ENCODE results near the gene PLEKHG3.
"Not testable (repeated sequence)": the region's sequence is repeated elsewhere in the genome, so short reads cannot be mapped to it uniquely, and the experiment has no call there.

The PLEKHG3 gene

GRCh38 chr14:64688031-64688430 lies 16.2 kb upstream of the PLEKHG3 start:
- no peak for DNase-seq (ENCODE audit: low read depth)

- no peak for DNase-seq (ENCODE audit: low read depth)
Measured at GRCh38 chr14:64688811-64689281, 15.4 kb upstream of the PLEKHG3 start.

- no peak for DNase-seq (ENCODE audit: low read depth)
Measured at GRCh38 chr14:64689289-64689688, 14.9 kb upstream of the PLEKHG3 start.

GRCh38 chr14:64690607-64691006 lies 13.6 kb upstream of the PLEKHG3 start:
- DNase-seq (ENCODE audit: low read depth) = not testable (repeated sequence)

GRCh38 chr14:64691376-64691775 lies 12.8 kb upstream of the PLEKHG3 start:
- DNase-seq (ENCODE audit: low read depth) = no peak

GRCh38 chr14:64692189-64692985 lies 11.8 kb upstream of the PLEKHG3 start:
- DNase-seq (ENCODE audit: low read depth) = no peak

- DNase-seq (ENCODE audit: low read depth) = no peak
Measured at GRCh38 chr14:64692986-64693809, 11.0 kb upstream of the PLEKHG3 start.

- DNase-seq (ENCODE audit: low read depth) = no peak
Measured at GRCh38 chr14:64693810-64694165, 10.4 kb upstream of the PLEKHG3 start.

- DNase-seq (ENCODE audit: low read depth) = no peak
Measured at GRCh38 chr14:64695071-64695470, 9.2 kb upstream of the PLEKHG3 start.

GRCh38 chr14:64696355-64696857 lies 7.8 kb upstream of the PLEKHG3 start:
- DNase-seq (ENCODE audit: low read depth) = no peak

GRCh38 chr14:64698903-64699302 lies 5.3 kb upstream of the PLEKHG3 start:
- DNase-seq (ENCODE audit: low read depth) = no peak

- DNase-seq (ENCODE audit: low read depth) = no peak
Measured at GRCh38 chr14:64700290-64700689, 3.9 kb upstream of the PLEKHG3 start.

- DNase-seq (ENCODE audit: low read depth) = no peak
Measured at GRCh38 chr14:64700894-64701293, 3.3 kb upstream of the PLEKHG3 start.

- no peak for DNase-seq (ENCODE audit: low read depth)
Measured at GRCh38 chr14:64701660-64702059, 2.6 kb upstream of the PLEKHG3 start.

GRCh38 chr14:64702493-64703394 lies 1.5 kb upstream of the PLEKHG3 start:
- no peak for DNase-seq (ENCODE audit: low read depth)

- DNase-seq (ENCODE audit: low read depth) = no peak
Measured at GRCh38 chr14:64703395-64704142, 655 bp upstream of the PLEKHG3 start.

GRCh38 chr14:64704743-64705380 lies 638 bp downstream of the PLEKHG3 start:
- DNase-seq (ENCODE audit: low read depth) = no peak

- no peak for DNase-seq (ENCODE audit: low read depth)
Measured at GRCh38 chr14:64705381-64706118, 1.3 kb downstream of the PLEKHG3 start.

- no peak for DNase-seq (ENCODE audit: low read depth)
Measured at GRCh38 chr14:64706119-64706592, 1.9 kb downstream of the PLEKHG3 start.
